ENCODE measurements around the gene TBC1D19.

DNA sequence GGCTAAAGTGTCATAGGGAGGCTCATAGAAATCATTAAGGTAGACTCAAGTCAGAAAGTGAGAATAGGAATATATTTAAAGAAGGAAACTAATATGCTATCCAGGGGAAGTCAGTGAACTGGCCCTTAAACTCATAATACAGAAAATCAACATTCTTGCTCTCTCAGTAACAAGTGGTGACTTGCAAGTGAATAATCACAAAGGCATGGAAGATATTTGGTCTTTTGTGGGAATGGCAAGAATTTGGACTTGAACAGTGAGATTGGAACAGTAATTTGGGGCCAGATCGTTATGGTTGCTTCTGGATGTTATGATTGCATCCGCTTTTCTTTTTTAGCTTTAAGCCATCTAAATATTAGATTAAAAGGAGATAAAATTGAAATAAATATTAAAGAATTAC, 103.8 kb downstream of the TBC1D19 start:
- no peak for TF ChIP-seq CTCF (conservative IDR thresholded peaks at IDR 0.05; ENCODE audit: low read depth, low read length)
- no peak for TF ChIP-seq EZH2phosphoT487 (IDR thresholded peaks at IDR 0.05; ENCODE audit: borderline replicate concordance, low read length)

Measured in PC-3 (cell line).